GM19193 (cell line): ENCODE measurements around the gene MSANTD2.

Experiments
- POLR2A ChIP-seq: IDR thresholded peaks from 4 replicates; pipeline ENCODE4 v1.6.1; 2011; ENCODE audit not compliant: insufficient read depth, insufficient read length; ENCODE audit errors: extremely low read depth

MSANTD2 gene

DNA sequence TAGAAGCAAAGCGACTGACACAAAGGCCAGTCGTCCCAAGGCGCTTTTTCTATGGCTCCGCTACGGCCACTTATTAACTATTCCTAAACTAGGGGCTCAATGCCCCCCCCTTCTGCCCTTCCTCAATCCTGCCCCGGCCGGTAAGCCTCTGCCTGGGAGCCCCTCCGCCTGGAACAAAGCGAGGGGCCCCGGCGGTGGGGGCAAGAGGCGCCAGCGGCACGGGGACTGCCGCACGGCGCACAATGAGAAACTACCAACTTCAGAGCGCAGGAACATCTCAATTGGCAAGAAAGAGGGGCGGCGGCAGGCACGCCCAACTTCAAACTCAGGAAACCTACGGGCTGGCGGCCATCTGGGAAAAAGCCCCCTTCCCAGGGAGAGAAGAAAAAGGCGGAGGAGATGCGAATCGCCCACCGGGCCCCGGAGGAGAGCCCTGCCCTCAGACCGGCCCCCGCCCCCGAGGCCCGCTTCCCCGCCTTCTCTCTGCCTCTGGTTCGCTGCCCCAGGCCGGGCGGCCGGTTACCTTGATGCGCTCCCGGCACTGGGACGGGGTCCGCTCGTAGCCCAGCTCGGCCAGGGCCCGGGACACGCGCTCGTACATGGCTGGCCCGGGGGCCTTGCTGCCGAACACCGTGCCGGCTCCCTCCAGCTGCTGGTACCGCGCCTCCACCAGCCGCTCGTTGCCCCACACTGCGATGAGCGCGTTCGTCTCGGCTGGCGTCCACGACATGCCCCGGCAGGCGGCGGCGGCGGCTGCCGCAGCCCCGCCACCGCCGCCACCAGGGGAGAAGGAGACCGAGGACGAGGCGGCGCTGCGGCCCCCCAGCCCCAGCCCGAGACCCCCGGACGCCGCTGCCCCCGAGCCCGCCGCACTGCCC, 619 bp downstream of the MSANTD2 start:
- no peak for TF ChIP-seq POLR2A

DNA sequence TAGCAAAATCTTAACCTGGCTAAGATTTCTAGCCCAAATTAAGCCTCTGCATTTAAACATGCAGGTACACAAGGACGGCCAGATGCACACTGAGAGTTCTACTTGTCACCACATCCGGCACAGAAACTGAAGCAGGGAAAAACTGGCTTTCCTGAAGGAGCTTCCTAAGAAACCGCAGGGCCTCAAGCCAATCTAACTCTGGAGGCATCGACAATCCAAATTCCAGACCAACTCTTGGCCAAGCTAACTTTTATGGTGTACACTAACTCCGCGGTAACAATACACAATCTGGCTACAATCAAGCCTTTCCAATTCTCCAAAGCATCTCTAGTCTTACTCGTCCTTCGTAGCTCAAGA, 1.2 kb downstream of the MSANTD2 start:
- TF ChIP-seq POLR2A = no peak

DNA sequence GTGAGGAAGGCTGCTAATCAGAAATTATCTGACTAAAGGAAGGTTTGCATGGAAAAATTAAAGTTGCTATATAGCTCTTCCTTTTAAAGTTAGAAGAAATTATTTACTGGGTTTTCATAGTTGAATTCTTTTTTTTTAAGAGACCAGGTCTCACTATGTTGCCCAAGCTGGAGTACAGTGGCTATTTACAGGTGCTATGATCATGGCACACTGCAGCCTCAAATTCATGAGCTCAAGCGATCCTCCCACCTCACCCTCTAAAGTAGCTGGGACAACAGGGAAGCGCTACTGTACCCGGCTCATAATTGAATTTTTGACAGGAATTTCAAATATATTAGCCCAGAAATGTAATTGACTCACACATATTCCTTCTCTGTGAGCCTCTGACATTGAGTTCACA, 3.9 kb downstream of the MSANTD2 start:
- TF ChIP-seq POLR2A = no peak

DNA sequence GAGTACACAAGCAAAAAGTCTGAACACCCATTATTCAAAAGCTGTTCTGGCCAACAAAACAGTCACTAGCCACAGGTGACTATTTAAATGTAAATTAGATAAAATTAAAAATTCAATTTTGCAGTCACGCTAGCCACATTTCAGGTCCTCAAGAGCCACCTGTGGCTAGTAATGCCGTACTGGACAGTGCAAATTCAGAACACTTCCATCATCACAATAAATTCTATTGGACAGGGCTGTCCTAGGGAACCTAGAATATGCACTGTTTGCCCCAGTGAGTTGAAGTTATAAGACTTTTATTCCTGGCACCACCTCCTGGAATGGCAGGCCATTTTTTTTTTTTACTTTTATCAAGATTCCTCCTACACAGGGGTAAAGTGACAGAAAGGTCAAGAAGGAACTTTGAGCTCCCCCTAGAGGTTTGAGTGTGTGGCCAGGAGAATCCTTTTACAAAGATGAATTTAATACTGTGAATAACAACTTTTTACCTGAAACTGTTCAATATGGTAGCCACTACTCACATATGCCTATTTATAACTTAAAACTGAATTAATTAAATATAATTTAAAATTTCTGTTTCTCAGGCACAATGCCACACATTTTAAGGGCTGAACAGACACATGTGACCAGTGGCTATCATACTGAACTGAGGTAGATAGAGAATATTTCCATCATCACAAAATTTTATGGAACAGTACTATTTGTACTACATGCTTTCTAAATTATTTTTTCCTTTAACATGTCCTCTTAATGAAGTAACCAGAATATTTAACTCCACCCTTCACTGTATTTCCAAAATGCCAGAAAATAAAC, 6.5 kb downstream of the MSANTD2 start:
- no peak for TF ChIP-seq POLR2A

DNA sequence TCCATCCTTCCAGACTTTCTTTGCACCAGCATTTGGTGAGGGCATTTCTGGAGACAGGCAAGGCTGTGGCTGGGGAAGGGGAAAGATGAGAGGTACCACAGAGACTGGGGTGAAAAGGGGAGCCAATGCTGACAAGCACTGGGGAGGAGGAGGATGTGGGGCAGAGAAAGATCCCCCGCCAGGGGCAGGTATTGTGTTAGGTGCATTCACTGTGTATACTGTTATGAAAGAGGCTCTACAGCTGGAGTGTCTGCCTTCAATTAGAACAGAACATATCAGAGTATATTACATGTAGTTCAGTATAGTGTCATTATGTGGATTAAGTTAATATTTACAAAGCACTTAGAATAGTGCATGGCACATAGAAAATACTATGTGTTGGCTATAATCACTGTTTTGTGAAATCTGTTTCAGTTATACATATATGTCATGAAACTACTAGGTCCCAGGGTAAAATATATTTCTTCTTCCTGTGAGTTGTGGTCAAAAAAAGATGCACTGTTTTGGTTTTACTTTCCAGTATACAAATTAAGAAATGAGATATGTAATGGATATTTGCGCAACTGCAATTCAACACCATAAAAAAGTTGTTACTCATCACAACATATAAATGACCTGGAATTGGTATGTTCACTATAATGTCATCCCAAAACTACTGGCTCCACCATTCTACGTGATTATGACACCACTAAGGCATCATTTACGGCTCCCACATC, 8.4 kb downstream of the MSANTD2 start:
- no peak for TF ChIP-seq POLR2A

DNA sequence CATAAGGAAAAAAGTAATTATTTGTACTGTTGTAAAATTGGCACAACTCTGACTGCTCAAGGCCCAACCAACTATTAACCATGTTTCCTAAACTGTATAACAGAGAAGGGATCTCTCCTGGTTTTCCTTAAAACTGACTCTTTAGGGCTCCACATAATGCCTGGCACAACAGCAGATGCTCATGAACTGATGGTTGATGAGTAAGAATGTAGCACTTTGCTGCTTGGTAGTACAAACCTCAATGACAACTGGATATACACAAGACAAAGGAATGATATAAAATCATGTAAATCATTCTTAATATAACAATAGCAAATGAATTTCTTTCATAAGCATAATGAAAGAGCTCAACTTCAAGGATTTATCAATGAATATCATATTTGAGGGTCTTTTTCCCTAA, 11.7 kb downstream of the MSANTD2 start:
- TF ChIP-seq POLR2A = no peak

DNA sequence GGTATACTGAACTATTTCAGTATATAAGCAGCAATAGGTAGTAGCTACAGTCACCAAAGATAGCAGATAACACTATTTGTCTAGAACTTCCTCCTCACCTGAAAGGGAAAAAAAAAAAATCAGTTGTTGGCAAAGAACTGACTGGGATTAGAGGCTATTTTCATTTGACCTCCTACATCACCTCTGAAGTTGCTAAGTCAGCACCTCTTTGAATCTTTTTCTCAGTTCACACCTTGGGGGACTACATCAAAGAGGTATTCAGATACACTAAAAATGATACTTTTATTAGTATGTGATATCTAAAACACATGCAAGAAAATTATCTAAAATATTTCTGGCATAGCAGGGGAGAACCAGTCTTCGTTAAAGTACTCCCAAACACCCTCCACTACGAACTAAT, 16.2 kb downstream of the MSANTD2 start:
- no peak for TF ChIP-seq POLR2A

DNA sequence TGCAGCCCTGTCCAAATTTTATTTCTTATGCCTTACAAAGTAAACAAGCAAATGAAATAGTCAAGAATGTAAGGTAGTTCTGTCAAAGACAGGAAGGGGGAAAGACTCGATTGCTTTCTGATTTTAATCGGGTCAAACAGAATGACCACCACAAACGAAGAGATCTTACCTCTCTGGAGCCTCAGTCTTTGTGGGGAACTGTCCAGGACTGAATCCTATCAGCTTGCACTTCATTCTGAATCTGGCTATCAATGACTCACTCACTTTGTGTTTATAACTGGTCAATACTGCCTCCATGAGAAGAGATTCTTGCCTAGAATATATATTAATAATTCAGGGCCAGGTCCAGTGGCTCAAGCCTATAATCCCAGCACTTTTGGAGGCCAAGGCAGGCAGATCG, 17.2 kb downstream of the MSANTD2 start:
- TF ChIP-seq POLR2A = no peak

DNA sequence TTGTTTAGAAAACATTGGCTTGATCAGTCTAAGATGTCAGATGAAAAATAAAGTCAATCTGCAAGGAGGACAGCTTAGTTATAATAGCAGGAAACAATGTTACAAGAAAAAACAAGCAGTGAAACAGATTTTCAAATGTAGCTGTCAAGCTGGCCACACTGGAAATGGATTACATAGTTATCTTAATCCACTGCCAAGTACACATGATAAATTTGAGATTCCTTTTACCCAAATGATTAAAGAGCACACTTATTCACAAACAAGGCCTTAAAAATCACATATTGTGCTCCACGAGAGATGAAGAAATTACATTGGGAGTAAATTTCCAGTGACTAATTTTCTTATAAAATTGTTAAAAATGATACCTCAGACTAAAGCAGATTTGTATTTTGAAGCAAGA, 20.6 kb downstream of the MSANTD2 start:
- TF ChIP-seq POLR2A = no peak

DNA sequence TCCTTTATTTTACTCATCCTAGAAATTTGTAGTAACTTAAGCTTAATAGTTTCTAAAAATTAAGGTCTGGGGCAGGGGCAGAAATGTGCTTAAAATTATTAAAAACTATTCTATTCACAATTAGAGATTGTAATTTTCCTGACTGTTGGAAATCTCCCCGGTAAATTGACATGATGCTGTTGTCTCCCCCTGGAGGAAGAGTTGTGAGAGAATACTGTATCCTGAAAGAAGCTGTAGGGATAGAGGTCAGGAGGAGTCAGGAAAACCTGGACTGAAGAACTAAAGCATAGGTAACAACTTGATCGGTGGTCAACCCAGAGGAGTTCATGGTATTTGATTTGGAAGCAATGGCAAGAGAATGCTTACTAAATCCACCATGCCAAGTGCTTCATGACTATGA, 21.9 kb downstream of the MSANTD2 start:
- no peak for TF ChIP-seq POLR2A

DNA sequence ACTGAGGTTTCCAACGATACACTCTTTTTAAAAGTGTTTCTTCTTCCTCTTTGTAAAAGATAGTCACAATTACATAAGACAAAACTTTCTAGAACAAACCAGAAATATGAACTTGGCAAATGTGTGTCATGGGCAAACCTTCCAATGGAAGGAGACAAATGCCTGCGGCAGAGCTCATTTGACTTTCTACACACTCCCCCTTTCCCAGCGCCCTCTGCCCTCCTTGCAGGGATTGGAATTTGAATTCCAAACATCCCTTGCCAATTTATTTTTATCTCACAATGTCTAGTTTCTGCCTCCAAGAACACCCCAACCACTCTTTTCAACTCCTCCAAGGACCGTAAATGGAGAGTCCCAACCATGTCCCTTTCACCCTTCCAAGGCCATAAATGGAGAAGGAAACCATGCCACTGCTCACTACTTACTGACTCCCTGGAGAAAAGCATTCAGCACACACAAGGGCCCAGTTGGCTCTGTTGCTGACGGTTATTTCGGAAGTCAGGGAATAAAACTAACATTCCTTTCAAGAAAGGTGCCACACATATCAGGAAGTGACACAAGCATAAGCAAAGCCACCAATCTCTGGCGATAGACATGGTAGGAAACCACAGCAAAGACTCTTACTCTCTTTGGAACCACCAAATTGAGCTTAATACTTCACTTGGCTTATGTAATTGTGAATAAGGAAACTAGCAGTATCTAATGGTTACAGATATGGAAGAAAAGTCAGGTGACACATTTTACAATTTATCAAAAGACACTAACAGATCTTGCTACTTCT, 23.2 kb downstream of the MSANTD2 start:
- TF ChIP-seq POLR2A = no peak

DNA sequence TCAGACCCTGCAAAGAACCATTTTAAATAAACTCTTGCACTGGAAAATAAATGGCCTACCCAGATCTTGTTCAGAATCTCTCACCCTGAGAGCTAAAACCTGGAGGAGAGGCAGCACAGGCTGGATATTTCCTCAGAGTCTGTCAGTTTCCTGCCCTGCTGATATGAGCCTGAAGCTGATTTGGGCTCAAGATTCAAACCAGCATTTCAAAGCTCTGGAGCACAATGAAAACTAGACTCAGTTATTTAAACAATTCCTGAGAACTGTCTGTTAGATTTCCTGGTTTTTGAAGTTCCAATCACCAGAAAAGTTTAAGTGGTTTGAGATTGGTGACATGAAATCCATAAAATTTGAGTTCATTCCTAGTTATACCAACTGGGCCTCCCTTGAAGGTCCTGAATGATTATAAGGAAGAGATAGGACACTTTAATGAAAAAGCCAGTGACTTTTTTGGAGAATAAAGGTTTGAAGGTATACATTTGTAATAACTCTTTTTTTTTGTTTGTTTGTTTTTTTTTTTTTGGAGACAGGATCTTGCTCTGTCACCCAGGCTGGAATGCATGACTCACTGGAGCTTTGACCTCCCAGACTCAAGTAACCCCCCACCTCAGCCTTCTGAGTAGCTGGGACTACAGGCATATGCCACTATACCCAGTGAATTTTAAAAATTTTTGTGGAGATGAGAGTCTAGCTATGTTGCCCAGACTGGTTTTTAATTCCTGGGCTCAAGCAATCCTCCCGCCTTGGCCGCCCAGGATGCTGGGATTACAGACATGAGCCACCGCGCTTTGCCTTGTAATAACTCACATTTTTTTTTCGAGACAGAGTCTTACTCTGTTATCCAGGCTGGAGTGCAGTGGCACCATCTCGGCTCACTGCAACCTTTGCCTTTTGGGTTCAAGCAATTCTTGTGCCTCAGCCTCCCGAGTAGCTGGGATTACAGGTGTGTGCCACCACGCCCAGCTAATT, 30.1 kb downstream of the MSANTD2 start:
- no peak for TF ChIP-seq POLR2A

DNA sequence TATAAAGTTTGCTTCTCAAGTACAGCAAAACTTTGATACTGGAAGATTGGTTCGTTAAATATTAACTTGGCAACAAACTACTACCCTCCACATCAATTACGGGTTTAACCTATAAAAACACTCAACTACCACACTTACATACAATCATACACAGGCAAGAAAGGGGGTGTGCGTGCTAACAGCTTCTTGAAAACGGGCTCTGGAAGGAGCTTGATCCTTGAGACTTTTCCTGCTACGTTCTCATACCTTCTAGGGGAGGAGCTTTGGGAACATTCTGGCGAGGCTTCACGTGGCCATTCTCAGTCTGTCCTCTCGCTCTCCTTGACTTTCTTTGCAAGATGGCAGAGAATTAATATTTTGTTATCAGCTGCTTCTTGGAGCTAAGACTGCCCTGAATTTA, 31.3 kb downstream of the MSANTD2 start:
- TF ChIP-seq POLR2A = no peak
